Measurements from ENCODE around the gene RETN.

The RETN gene

GRCh38 chr19:7636691-7637373 is 32.0 kb upstream of the RETN start, which contains the start of gene STXBP2:
Gene STXBP2 (plus strand): TSS chr19:7637110. CDS start chr19:7637150, 40 bp downstream.
- TF ChIP-seq PATZ1 (CRISPR knock-in tag; IDR thresholded peaks at IDR 0.05; ENCODE audit: borderline replicate concordance) (no peak), BACH2 (CRISPR knock-in tag; IDR thresholded peaks at IDR 0.05; ENCODE audit: borderline replicate concordance) (no peak), GLIS3 (CRISPR knock-in tag; IDR thresholded peaks at IDR 0.05) (no peak), CSDC2 (CRISPR knock-in tag; IDR thresholded peaks at IDR 0.05) (no peak), ZNF8 (CRISPR knock-in tag; IDR thresholded peaks at IDR 0.05) (no peak), ARNTL (CRISPR knock-in tag; IDR thresholded peaks at IDR 0.05; ENCODE audit: borderline replicate concordance, low read depth) (no peak), CSRNP3 (CRISPR knock-in tag; IDR thresholded peaks at IDR 0.05) (no peak), CREB5 (CRISPR knock-in tag; IDR thresholded peaks at IDR 0.05; ENCODE audit: low read depth) (no peak), POU6F1 (CRISPR knock-in tag; IDR thresholded peaks at IDR 0.05; ENCODE audit: borderline replicate concordance, low read depth) (no peak), ISL1 (CRISPR knock-in tag; IDR thresholded peaks at IDR 0.05) (no peak), RARB (CRISPR knock-in tag; IDR thresholded peaks at IDR 0.05) (no peak), SNAI2 (CRISPR knock-in tag; IDR thresholded peaks at IDR 0.05) (no peak), ZC3H10 (CRISPR knock-in tag; IDR thresholded peaks at IDR 0.05) (no peak), OSR1 (CRISPR knock-in tag; IDR thresholded peaks at IDR 0.05) (no peak), ZFP30 (CRISPR knock-in tag; IDR thresholded peaks at IDR 0.05) (no peak), TSHZ2 (CRISPR knock-in tag; IDR thresholded peaks at IDR 0.05) (no peak), TCF4 (CRISPR knock-in tag; IDR thresholded peaks at IDR 0.05; ENCODE audit: borderline replicate concordance) (no peak), ESRRG (CRISPR knock-in tag; IDR thresholded peaks at IDR 0.05) (no peak)
- ATAC-seq, result no peak; the same call in 1 of the 3 replicates

GRCh38 chr19:7637374-7638256 is 31.2 kb upstream of the RETN start:
- TF ChIP-seq ZC3H10 (CRISPR knock-in tag; IDR thresholded peaks at IDR 0.05) (no peak), GLIS3 (CRISPR knock-in tag; IDR thresholded peaks at IDR 0.05) (no peak), ZFP3 (CRISPR knock-in tag; IDR thresholded peaks at IDR 0.05) (no peak), SNAI2 (CRISPR knock-in tag; IDR thresholded peaks at IDR 0.05) (no peak), CSRNP3 (CRISPR knock-in tag; IDR thresholded peaks at IDR 0.05) (no peak), CREB5 (CRISPR knock-in tag; IDR thresholded peaks at IDR 0.05; ENCODE audit: low read depth) (no peak), POU6F1 (CRISPR knock-in tag; IDR thresholded peaks at IDR 0.05; ENCODE audit: borderline replicate concordance, low read depth) (no peak), RARB (CRISPR knock-in tag; IDR thresholded peaks at IDR 0.05) (no peak), BACH2 (CRISPR knock-in tag; IDR thresholded peaks at IDR 0.05; ENCODE audit: borderline replicate concordance) (no peak), PATZ1 (CRISPR knock-in tag; IDR thresholded peaks at IDR 0.05; ENCODE audit: borderline replicate concordance) (no peak), TCF4 (CRISPR knock-in tag; IDR thresholded peaks at IDR 0.05; ENCODE audit: borderline replicate concordance) (no peak), ARNTL (CRISPR knock-in tag; IDR thresholded peaks at IDR 0.05; ENCODE audit: borderline replicate concordance, low read depth) (no peak)
- no peak for ATAC-seq

Data from SK-N-SH treated with all-trans-retinoic acid at 6 μM for 48 hours (cell line).